RWPE1 (cell line): ENCODE measurements around the gene PSMD2.

Experiments used
- CTCF ChIA-PET: fragments of 350-600 bp; sonication (Branson Sonifier 250); formaldehyde crosslinking; extraction: SDS; loops from one replicate; lab custom pipeline; 2021; lab: Yijun Ruan, JAX
- POLR2A ChIA-PET: fragments of 400-600 bp; formaldehyde crosslinking; extraction: SDS; loops from one replicate; lab custom pipeline; 2020; ENCODE audit warnings: antibody characterized with exemption; ENCODE audit not compliant: low non-redundant PET; lab: Yijun Ruan, JAX
- DNase-seq: peaks from one replicate; pipeline ENCODE4 v3.0.0; 2012; ENCODE audit warnings: low spot score
- H3K27ac ChIP-seq: fragments of 450-650 bp; 2 replicates; pipeline ENCODE4 v1.5.1; 2017
- TF ChIP-seq, protein P1 (sequence below): fragments of 450-650 bp; conservative IDR thresholded peaks from 2 replicates; pipeline ENCODE4 v1.5.1; 2017; ENCODE audit warnings: low read depth, mild to moderate bottlenecking

PSMD2 gene

DNA sequence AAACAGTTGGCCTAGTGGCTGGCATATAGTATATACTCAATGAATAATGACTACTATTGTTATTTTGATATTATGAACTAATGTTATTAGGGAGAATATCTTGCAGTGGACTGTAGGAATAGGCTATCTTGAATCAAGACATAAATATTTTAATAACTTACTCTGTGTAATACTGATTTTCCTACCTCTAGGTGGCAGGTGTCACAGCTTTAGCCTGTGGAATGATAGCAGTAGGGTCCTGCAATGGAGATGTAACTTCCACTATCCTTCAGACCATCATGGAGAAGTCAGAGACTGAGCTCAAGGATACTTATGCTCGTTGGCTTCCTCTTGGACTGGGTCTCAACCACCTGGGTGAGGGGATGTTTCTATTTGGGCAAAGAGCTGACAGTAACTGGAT is 6.5 kb downstream of the PSMD2 start:
- no peak for DNase-seq
- no peak overlapping the region for H3K27ac ChIP-seq
- TF ChIP-seq, protein P1, sequence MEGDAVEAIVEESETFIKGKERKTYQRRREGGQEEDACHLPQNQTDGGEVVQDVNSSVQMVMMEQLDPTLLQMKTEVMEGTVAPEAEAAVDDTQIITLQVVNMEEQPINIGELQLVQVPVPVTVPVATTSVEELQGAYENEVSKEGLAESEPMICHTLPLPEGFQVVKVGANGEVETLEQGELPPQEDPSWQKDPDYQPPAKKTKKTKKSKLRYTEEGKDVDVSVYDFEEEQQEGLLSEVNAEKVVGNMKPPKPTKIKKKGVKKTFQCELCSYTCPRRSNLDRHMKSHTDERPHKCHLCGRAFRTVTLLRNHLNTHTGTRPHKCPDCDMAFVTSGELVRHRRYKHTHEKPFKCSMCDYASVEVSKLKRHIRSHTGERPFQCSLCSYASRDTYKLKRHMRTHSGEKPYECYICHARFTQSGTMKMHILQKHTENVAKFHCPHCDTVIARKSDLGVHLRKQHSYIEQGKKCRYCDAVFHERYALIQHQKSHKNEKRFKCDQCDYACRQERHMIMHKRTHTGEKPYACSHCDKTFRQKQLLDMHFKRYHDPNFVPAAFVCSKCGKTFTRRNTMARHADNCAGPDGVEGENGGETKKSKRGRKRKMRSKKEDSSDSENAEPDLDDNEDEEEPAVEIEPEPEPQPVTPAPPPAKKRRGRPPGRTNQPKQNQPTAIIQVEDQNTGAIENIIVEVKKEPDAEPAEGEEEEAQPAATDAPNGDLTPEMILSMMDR = no peak
- ChIA-PET POLR2A (interaction anchor here (0.6 kb wide), 1 partner anchor 38 kb away, joined by 6 read pairs; no protein-coding TSS in a partner anchor), CTCF (interaction anchor here (0.5 to 1.1 kb wide), 4 partner anchors 51 to 418 kb away, joined by 3 to 6 read pairs (median 4); no protein-coding TSS in a partner anchor)

DNA sequence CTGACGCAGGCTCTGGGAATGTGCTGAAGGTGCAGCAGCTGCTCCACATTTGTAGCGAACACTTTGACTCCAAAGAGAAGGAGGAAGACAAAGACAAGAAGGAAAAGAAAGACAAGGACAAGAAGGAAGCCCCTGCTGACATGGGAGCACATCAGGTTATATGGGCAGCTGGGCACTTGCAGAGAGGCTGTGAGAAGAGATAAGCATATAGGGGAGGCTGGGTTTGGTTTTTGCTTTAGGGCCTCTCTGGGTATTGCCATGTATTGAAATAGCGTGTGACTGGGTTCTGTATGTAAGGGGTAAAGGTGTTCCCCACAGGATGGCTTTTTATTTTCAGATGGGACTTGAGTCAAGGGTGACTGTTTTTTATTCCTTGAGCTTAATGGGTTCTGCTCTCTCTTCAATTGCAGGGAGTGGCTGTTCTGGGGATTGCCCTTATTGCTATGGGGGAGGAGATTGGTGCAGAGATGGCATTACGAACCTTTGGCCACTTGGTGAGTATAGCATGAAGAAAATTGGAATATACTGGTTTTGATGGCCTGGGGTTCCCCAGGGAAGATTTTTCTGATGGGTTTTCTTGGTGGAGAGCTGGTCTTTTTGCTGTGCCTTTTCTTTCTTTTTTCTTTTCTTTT is 7.4 kb downstream of the PSMD2 start:
- CTCF ChIA-PET = interaction anchor here (0.6 to 1.1 kb wide), 3 partner anchors 52 to 61 kb away, joined by 3 to 6 read pairs (median 3); no protein-coding TSS in a partner anchor
- no peak for DNase-seq
- TF ChIP-seq, protein P1 = no peak
- POLR2A ChIA-PET = no interaction called here
- no peak overlapping the region for H3K27ac ChIP-seq

DNA sequence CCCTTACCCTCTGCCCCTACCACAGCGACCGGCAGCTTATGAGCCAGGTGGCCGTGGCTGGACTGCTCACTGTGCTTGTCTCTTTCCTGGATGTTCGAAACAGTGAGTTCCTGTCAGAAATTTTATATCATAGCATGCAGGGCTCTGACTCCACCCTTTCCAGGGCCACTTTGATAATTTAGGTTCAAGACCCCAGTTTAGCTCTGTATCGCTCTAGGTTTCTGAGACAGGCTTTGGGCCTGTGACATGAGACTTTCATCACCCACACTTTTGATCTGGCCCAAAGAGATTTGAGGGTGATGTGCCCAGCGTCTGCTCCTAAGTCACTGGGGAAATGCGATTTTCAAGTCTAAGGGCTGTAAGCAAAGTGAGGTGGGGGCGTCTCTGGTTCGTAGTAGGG is 8.9 kb downstream of the PSMD2 start:
- POLR2A ChIA-PET = no interaction called here
- CTCF ChIA-PET = interaction anchor here (0.6 kb wide), 1 partner anchor 153 kb away, joined by 3 read pairs; the partner anchor contains the start of gene DVL3
- peak overlapping the region; percentile 29 for H3K27ac ChIP-seq
- no peak for DNase-seq
- TF ChIP-seq, protein P1 = no peak

DNA sequence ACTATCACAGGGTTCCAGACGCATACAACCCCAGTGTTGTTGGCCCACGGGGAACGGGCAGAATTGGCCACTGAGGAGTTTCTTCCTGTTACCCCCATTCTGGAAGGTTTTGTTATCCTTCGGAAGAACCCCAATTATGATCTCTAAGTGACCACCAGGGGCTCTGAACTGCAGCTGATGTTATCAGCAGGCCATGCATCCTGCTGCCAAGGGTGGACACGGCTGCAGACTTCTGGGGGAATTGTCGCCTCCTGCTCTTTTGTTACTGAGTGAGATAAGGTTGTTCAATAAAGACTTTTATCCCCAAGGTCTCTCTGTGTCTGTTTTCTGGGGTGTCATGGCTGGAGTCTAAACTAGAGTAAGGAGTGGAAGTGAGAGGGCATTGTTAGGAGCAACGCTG is 9.7 kb downstream of the PSMD2 start:
- POLR2A ChIA-PET = no interaction called here
- TF ChIP-seq, protein P1 = no peak
- no peak for DNase-seq
- CTCF ChIA-PET = no interaction called here
- H3K27ac ChIP-seq = peak overlapping the region; percentile 29

DNA sequence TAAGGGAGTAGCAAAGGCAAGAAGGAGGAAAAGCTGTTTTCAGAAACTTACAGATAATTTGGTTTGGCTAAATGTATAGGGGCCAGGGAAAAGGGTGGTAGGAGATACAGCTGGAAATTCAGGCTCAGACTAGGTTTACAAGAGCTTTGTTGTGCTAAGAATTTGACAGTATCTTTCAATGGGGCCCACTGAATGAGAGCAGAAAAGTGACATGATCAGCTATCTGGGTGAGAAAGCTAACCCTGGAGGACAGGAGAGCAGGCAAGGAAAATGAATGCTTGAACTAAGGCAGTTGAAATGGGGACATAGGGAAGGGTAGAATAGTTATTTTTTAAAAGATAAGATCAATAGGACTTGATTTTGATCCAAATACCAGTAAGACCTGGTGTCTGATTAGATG is 12.6 kb downstream of the PSMD2 start:
- CTCF ChIA-PET = no interaction called here

DNA sequence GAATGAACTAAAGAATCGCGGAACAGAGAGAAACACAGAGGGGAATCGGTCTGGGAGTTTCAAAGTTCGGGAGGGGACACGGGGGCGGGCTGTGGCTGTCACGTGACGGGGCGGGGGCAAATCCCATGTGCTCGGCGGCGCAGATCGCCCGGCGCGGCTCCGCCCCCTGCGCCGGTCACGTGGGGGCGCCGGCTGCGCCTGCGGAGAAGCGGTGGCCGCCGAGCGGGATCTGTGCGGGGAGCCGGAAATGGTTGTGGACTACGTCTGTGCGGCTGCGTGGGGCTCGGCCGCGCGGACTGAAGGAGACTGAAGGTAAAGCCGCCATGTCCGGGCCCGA is 15.3 kb downstream of the PSMD2 start, which contains the start of gene EIF4G1:
Gene EIF4G1 (plus strand): TSS at position 244 of the 337 bp plus-strand sequence. CDS start 1,191 bp downstream, outside the sequence.
- TF ChIP-seq, protein P1 = no peak
- CTCF ChIA-PET = no interaction called here
- POLR2A ChIA-PET = no interaction called here
- DNase-seq = peak; percentile 95
- H3K27ac ChIP-seq = peak within 1 kb of the TSS; percentile 99

More for the DNA sequence above, 12.6 kb downstream of the PSMD2 start:
- POLR2A ChIA-PET = interaction anchor here (0.6 kb wide), 1 partner anchor 9 kb away, joined by 3 read pairs; no protein-coding TSS in a partner anchor
- no peak for DNase-seq
- no peak overlapping the region for H3K27ac ChIP-seq
- TF ChIP-seq, protein P1 = no peak
